GM23338 (cell line): Measurements from ENCODE around the gene LRRC10B. TPM values are rescaled to one million over a fixed set of nuclear protein-coding genes. Genes with fewer than 3 reads are reported as not detected.
A peak's percentile ranks its signal among the peaks of the same experiment; 100 is the strongest.

Experiments used
- ATAC-seq: fragments of 200-7000 bp; cut with Tn5 transposase; 3 replicates; pipeline ENCODE4 v1.9.1; 2020
- DNase-seq: peaks from one replicate; pipeline ENCODE4 v3.0.0-alpha.2; 2015; ENCODE audit warnings: low spot score
- H2AFZ ChIP-seq: fragments of 200-600 bp; sonication (generic); 2 replicates; pipeline ENCODE4 v1.8.0; 2016; ENCODE audit warnings: antibody characterized with exemption, mild to moderate bottlenecking, moderate library complexity
- H3F3A ChIP-seq: fragments of 200-600 bp; sonication (generic); replicated peaks from 2 replicates; pipeline ENCODE4 v1.8.0; 2017; ENCODE audit warnings: antibody characterized with exemption, mixed run types, low read depth
- H3K27ac ChIP-seq: fragments of 200-600 bp; sonication (generic); 2 replicates; pipeline ENCODE4 v1.6.1; 2016; ENCODE audit warnings: low read depth
- H3K27me3 ChIP-seq: fragments of 200-600 bp; sonication (generic); 2 replicates; pipeline ENCODE4 v1.8.0; 2016; ENCODE audit warnings: mild to moderate bottlenecking, mixed run types, moderate library complexity; ENCODE audit not compliant: insufficient read depth
- H3K36me3 ChIP-seq: fragments of 200-600 bp; sonication (generic); 2 replicates; pipeline ENCODE4 v1.8.0; 2016; ENCODE audit warnings: mild to moderate bottlenecking; ENCODE audit not compliant: insufficient read depth
- H3K4me1 ChIP-seq: fragments of 200-600 bp; sonication (generic); 2 replicates; pipeline ENCODE4 v1.8.0; 2016; ENCODE audit warnings: mild to moderate bottlenecking, moderate library complexity; ENCODE audit not compliant: insufficient read depth
- H3K4me2 ChIP-seq: fragments of 200-600 bp; sonication (generic); 2 replicates; pipeline ENCODE4 v1.7.1; 2017; ENCODE audit warnings: mixed run types
- H3K4me3 ChIP-seq: fragments of 200-600 bp; sonication (generic); 2 replicates; pipeline ENCODE4 v1.6.1; 2016; ENCODE audit warnings: mixed run types
- H3K79me2 ChIP-seq: fragments of 200-600 bp; sonication (generic); replicated peaks from 2 replicates; pipeline ENCODE4 v1.8.0; 2017; ENCODE audit warnings: mild to moderate bottlenecking; ENCODE audit not compliant: insufficient read depth
- H3K9me2 ChIP-seq: fragments of 200-600 bp; sonication (generic); 2 replicates; pipeline ENCODE4 v1.8.0; 2017; ENCODE audit not compliant: insufficient read depth
- H4K20me1 ChIP-seq: fragments of 200-600 bp; sonication (generic); replicated peaks from 2 replicates; pipeline ENCODE4 v1.8.0; 2017; ENCODE audit warnings: mild to moderate bottlenecking; ENCODE audit not compliant: insufficient read depth
- H3K27ac Mint-ChIP-seq: 2 replicates; pipeline ENCODE4 v1.8.0; 2020; ENCODE audit warnings: inconsistent platforms, mild to moderate bottlenecking, moderate library complexity, mixed read lengths
- H3K27me3 Mint-ChIP-seq: 3 replicates; pipeline ENCODE4 v1.8.0; 2022; ENCODE audit warnings: low read depth, mild to moderate bottlenecking, moderate library complexity, mixed read lengths, inconsistent platforms; ENCODE audit not compliant: insufficient read depth, poor library complexity
- H3K36me3 Mint-ChIP-seq: 3 replicates; pipeline ENCODE4 v1.8.0; 2021; ENCODE audit warnings: low read depth, mild to moderate bottlenecking, inconsistent platforms, moderate library complexity, mixed read lengths
- H3K4me1 Mint-ChIP-seq: 3 replicates; pipeline ENCODE4 v1.8.0; 2020; ENCODE audit warnings: mild to moderate bottlenecking, inconsistent platforms, mixed read lengths
- H3K4me3 Mint-ChIP-seq: 3 replicates; pipeline ENCODE4 v1.8.0; 2021; ENCODE audit warnings: moderate library complexity, mild to moderate bottlenecking, inconsistent platforms, mixed read lengths
- H3K9me3 Mint-ChIP-seq: 3 replicates; pipeline ENCODE4 v1.8.0; 2020; ENCODE audit warnings: moderate library complexity, mild to moderate bottlenecking, inconsistent platforms, mixed read lengths
- CREB1 ChIP-seq: fragments of 250-450 bp; sonication (Bioruptor Pico); IDR thresholded peaks from 2 replicates; pipeline ENCODE4 v1.5.0; 2020; ENCODE audit warnings: low read depth, mild to moderate bottlenecking, moderate library complexity
- JUNB ChIP-seq: IDR thresholded peaks from one replicate; pipeline ENCODE4 v1.6.1; 2016; ENCODE audit warnings: antibody characterized with exemption; ENCODE audit not compliant: unreplicated experiment
- NANOG ChIP-seq: IDR thresholded peaks from 2 replicates; pipeline ENCODE4 v1.6.1; 2016; ENCODE audit warnings: antibody characterized with exemption, borderline replicate concordance
- STAT1 ChIP-seq: IDR thresholded peaks from one replicate; pipeline ENCODE4 v1.6.1; 2016; ENCODE audit warnings: antibody characterized with exemption; ENCODE audit not compliant: unreplicated experiment
- polyA plus RNA-seq: library from polyadenylated mRNA; unstranded; fragments of >200 nt; fragmentation: Nextera tagmentation; extraction: Ambion mirVana; gene quantifications from 2 replicates; pipeline ENCODE4 v1.2.1, GENCODE V29; 2016
- total RNA-seq: library from RNA; depleted of rRNA; stranded (reverse); fragments of >200 nt; shearing (Covaris generic); gene quantifications from 2 replicates; pipeline ENCODE4 v1.2.3, GENCODE V29; 2014
- TF ChIP-seq, protein P1 (sequence below), 2 experiments: fragments of 200-600 bp in 1 of 2; sonication (generic) in 1 of 2; conservative IDR thresholded peaks; 2 replicates each; pipeline versions ENCODE4 v1.5.1 to v1.6.1; 2016 to 2017; ENCODE audit warnings: antibody characterized with exemption in 2 of 2, low read depth in 2 of 2, mild to moderate bottlenecking in 2 of 2, moderate library complexity in 1 of 2
- TF ChIP-seq, protein P2 (sequence below): IDR thresholded peaks from 2 replicates; pipeline ENCODE4 v1.6.1; 2016; ENCODE audit warnings: antibody characterized with exemption

LRRC10B gene
- total and polyA plus RNA-seq, 2 experiments from 2014 or later = 0.47 to 1.6 TPM

DNA sequence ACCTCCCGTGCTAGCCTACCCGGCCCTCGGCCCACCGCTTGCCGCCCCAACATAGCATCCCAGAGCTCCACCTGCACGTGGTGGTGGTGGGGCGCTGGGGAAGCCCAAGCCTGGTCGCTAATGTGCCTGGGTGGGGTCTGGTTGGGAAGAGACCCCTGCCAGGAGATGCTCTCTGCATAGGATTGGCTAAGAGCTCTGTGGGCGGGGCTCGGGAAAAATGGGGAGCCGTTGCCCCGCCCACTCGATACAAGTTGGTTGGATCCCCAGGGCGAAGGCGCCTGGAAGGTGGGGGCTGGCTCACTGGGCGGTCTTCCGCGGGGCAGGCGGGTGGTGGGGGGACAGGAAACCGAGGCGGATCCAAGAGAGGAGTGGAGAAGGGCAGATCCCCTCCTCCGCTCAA, 7.6 kb downstream of the LRRC10B start:
- peak overlapping the region; percentile 54 for H3K4me3 ChIP-seq
- Mint-ChIP-seq H3K36me3 (no peaks in the 10 kb centered on the region), H3K27me3 (peaks cover 24% of the 10 kb centered on the region), H3K4me3 (no peak overlapping the region), H3K9me3 (no peaks in the 10 kb centered on the region), H3K4me1 (peaks cover 52% of the 10 kb centered on the region), H3K27ac (no peak overlapping the region)
- no peak overlapping the region for H3K27ac ChIP-seq
- H3K79me2 ChIP-seq = no peaks in the 10 kb centered on the region
- H3K9me2 ChIP-seq = no peaks in the 10 kb centered on the region
- ATAC-seq = peak; percentile 55
- H3K4me2 ChIP-seq = peak overlapping the region; percentile 80
- H2AFZ ChIP-seq = peak overlapping the region; percentile 74; the same call in 1 of the 2 replicates
- no peaks in the 10 kb centered on the region for H3K36me3 ChIP-seq
- peak; percentile 92 for DNase-seq
- H3K4me1 ChIP-seq = peaks cover 49% of the 10 kb centered on the region
- no peaks in the 10 kb centered on the region for H4K20me1 ChIP-seq
- peaks cover 11% of the 10 kb centered on the region for H3K27me3 ChIP-seq
- no peak for TF ChIP-seq STAT1
- TF ChIP-seq, protein P1, sequence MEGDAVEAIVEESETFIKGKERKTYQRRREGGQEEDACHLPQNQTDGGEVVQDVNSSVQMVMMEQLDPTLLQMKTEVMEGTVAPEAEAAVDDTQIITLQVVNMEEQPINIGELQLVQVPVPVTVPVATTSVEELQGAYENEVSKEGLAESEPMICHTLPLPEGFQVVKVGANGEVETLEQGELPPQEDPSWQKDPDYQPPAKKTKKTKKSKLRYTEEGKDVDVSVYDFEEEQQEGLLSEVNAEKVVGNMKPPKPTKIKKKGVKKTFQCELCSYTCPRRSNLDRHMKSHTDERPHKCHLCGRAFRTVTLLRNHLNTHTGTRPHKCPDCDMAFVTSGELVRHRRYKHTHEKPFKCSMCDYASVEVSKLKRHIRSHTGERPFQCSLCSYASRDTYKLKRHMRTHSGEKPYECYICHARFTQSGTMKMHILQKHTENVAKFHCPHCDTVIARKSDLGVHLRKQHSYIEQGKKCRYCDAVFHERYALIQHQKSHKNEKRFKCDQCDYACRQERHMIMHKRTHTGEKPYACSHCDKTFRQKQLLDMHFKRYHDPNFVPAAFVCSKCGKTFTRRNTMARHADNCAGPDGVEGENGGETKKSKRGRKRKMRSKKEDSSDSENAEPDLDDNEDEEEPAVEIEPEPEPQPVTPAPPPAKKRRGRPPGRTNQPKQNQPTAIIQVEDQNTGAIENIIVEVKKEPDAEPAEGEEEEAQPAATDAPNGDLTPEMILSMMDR (conservative IDR thresholded peaks at IDR 0.05; ENCODE audit: low read depth in 2 of 2) = peak in 1 of 2 experiments; percentile 0; a peak in 1 of 4 replicates
- H3F3A ChIP-seq = peaks cover 6% of the 10 kb centered on the region; the same call in 1 of the 2 replicates

DNA sequence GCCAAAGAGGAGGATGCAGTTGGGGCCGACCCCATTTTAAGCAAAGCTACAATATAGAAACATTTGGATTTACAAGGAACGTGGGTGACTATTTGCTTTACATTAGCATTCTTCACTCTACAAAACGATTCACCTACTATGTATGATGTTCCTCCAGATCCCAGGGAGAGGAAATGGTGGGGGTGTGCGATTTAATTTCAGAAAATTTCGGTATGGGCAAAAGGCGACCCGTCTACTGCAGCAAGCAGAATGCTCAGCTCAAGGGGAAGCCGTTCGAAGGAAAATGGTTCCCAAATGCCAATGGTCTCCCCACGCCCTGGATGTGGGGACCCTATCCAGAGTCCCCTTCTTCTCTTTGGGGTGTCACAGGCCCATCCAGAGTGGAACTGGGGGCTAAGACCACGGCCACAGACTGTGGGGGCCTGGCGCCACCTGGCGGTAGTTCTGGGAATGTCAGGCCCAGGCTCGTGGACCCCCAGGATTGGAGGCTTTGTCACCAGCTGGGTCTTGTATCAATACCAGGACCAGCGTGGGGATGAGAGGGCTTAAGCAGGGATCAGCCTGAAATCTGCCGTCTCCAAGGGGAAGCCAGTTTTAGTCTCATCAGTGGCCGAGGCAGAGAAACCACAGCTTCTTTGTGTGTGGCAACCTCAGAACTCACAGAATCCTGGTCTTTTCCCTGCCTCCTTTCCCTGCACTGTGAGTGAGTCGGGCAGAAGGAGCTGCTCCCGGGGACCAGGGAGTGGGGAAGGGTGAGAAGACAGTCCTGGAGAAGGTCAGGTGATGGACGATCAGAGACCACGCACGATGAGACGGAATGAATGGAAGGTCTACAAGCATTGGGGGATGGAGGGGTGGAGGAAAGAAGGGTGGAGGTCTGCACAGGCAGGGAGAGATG, 8.4 kb downstream of the LRRC10B start:
- Mint-ChIP-seq H3K27ac (no peak overlapping the region), H3K4me1 (peaks cover 47% of the 10 kb centered on the region), H3K27me3 (peaks cover 22% of the 10 kb centered on the region), H3K4me3 (peak overlapping the region; percentile 12; the same call in 1 of the 3 replicates), H3K36me3 (no peaks in the 10 kb centered on the region), H3K9me3 (no peaks in the 10 kb centered on the region)
- no peaks in the 10 kb centered on the region for H3K9me2 ChIP-seq
- H3K4me1 ChIP-seq = peaks cover 47% of the 10 kb centered on the region
- peaks cover 4% of the 10 kb centered on the region; the same call in 1 of the 2 replicates for H3F3A ChIP-seq
- ATAC-seq (peak; percentile 56), DNase-seq (peak; percentile 80)
- TF ChIP-seq CREB1 (CRISPR knock-in tag) = no peak
- TF ChIP-seq, protein P1 (conservative IDR thresholded peaks at IDR 0.05; ENCODE audit: low read depth in 2 of 2) = peak; percentile 98 to 99
- no peak for TF ChIP-seq JUNB
- TF ChIP-seq NANOG = no peak
- TF ChIP-seq, protein P2, sequence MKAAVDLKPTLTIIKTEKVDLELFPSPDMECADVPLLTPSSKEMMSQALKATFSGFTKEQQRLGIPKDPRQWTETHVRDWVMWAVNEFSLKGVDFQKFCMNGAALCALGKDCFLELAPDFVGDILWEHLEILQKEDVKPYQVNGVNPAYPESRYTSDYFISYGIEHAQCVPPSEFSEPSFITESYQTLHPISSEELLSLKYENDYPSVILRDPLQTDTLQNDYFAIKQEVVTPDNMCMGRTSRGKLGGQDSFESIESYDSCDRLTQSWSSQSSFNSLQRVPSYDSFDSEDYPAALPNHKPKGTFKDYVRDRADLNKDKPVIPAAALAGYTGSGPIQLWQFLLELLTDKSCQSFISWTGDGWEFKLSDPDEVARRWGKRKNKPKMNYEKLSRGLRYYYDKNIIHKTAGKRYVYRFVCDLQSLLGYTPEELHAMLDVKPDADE = no peak
- H3K27me3 ChIP-seq = 0 out of 2 replicates have a peak, but pooled peaks cover 3% of the 10 kb centered on the region
- peak overlapping the region; percentile 54 for H3K4me3 ChIP-seq
- peak overlapping the region; percentile 80 for H3K4me2 ChIP-seq
- H3K27ac ChIP-seq = no peak overlapping the region
- no peaks in the 10 kb centered on the region for H3K36me3 ChIP-seq
- H3K79me2 ChIP-seq = no peaks in the 10 kb centered on the region
- peak overlapping the region; percentile 74; the same call in 1 of the 2 replicates for H2AFZ ChIP-seq
- no peaks in the 10 kb centered on the region for H4K20me1 ChIP-seq
